K562 (cell line): ENCODE measurements around the gene TMBIM4. TPM values are rescaled to one million over a fixed set of nuclear protein-coding genes. Genes with fewer than 3 reads are reported as not detected.

ENCODE experiments used
- ATAC-seq: fragments of 200-7000 bp; cut with Tn5 transposase; 3 replicates; pipeline ENCODE4 v1.9.1; 2020; ENCODE audit warnings: moderate library complexity
- BruUV-seq: library from RNA; stranded (reverse); fragments of 400-500 nt; replicated peaks from 2 replicates; lab custom pipeline; 2021; lab: Mats Ljungman, UMichigan
- CTCF ChIA-PET: fragments of 300-600 bp; formaldehyde crosslinking; extraction: SDS; loops from one replicate; lab custom pipeline; 2021; ENCODE audit warnings: low intra/inter-chr PET ratio; lab: Yijun Ruan, JAX
- POLR2A ChIA-PET: fragments of 300-600, 350-650 bp; sonication (Branson Sonifier 250); formaldehyde crosslinking; extraction: SDS; loops from one replicate; lab custom pipeline; 2021; ENCODE audit warnings: antibody characterized with exemption, inconsistent platforms; lab: Yijun Ruan, JAX
- DNase-seq, 4 experiments: peaks; one replicate each; pipeline versions ENCODE4 v3.0.0 to v3.0.0-alpha.2; 2011 to 2018; ENCODE audit warnings: low spot score in 3 of 4, mixed read lengths in 3 of 4; ENCODE audit errors: extremely low read depth in 1 of 4
- FAIRE-seq: peaks from 2 replicates; lab custom pipeline; 2011; peaks lifted over from hg19 to GRCh38; lab: Jason Lieb, UNC
- H2AFZ ChIP-seq: 2 replicates; pipeline ENCODE4 v1.6.0; 2011; ENCODE audit warnings: low read depth, low read length, control low read depth, inconsistent platforms
- H3K27ac ChIP-seq: fragments of 200-600 bp; 3 replicates; pipeline ENCODE4 v1.8.0; 2011; ENCODE audit warnings: low read depth, mild to moderate bottlenecking, control low read depth, inconsistent platforms, low read length, moderate library complexity, mixed read lengths; ENCODE audit errors: extremely low read depth
- H3K27me3 ChIP-seq, 2 experiments: fragments of 300-600 bp in 1 of 2; 2 replicates in 1 of 2; 3 replicates in 1 of 2; pipeline versions ENCODE4 v1.6.0 to v1.8.0; 2011; ENCODE audit warnings: inconsistent platforms in 2 of 2, low read length in 2 of 2, mild to moderate bottlenecking in 1 of 2, mixed read lengths in 1 of 2, moderate library complexity in 1 of 2; ENCODE audit not compliant: control insufficient read depth in 2 of 2, insufficient read depth in 2 of 2
- H3K36me3 ChIP-seq: fragments of 300-600 bp; 3 replicates; pipeline ENCODE4 v1.8.0; 2011; ENCODE audit warnings: mild to moderate bottlenecking, low read length, inconsistent platforms; ENCODE audit not compliant: control insufficient read depth, insufficient read depth
- H3K4me1 ChIP-seq, 2 experiments: fragments of 200-600 bp in 1 of 2; replicated peaks in 1 of 2; 2 replicates in 1 of 2; 3 replicates in 1 of 2; pipeline versions ENCODE4 v1.5.1 to v1.8.0; 2011; ENCODE audit warnings: inconsistent platforms in 2 of 2, low read length in 2 of 2, mild to moderate bottlenecking in 1 of 2, mixed read lengths in 1 of 2, moderate library complexity in 1 of 2; ENCODE audit not compliant: control insufficient read depth in 2 of 2, insufficient read depth in 2 of 2
- H3K4me2 ChIP-seq: 2 replicates; pipeline ENCODE4 v1.6.1; 2011; ENCODE audit warnings: low read length, control low read depth, inconsistent platforms, mixed read lengths; ENCODE audit not compliant: insufficient read depth
- H3K4me3 ChIP-seq: fragments of 200-600 bp; sonication (generic), shearing (Covaris generic); 2 replicates; pipeline ENCODE4 v1.5.1; 2016; ENCODE audit warnings: control low read depth, inconsistent platforms
- H3K79me2 ChIP-seq: fragments of 200-600 bp; 3 replicates; pipeline ENCODE4 v1.8.0; 2011; ENCODE audit warnings: low read length, inconsistent platforms; ENCODE audit not compliant: control insufficient read depth, insufficient read depth
- H3K9ac ChIP-seq, 2 experiments: 2 replicates each; pipeline versions ENCODE4 v1.6.0 to v1.6.1; 2011; ENCODE audit warnings: low read depth in 2 of 2, low read length in 2 of 2, control low read depth in 1 of 2, inconsistent platforms in 1 of 2, mild to moderate bottlenecking in 1 of 2, mixed read lengths in 1 of 2; ENCODE audit not compliant: insufficient read depth in 1 of 2
- H3K9me1 ChIP-seq: one replicate; pipeline ENCODE4 v1.6.0; 2011; ENCODE audit warnings: inconsistent platforms, mild to moderate bottlenecking, low read length, moderate library complexity; ENCODE audit not compliant: control insufficient read depth, insufficient read depth
- H3K9me3 ChIP-seq: replicated peaks from 2 replicates; pipeline ENCODE4 v1.5.1; 2011; ENCODE audit warnings: low read depth, low read length, inconsistent platforms; ENCODE audit not compliant: control insufficient read depth, insufficient read depth
- H4K20me1 ChIP-seq: replicated peaks from 2 replicates; pipeline ENCODE4 v1.6.1; 2011; ENCODE audit warnings: low read length, inconsistent platforms, mixed read lengths; ENCODE audit not compliant: control insufficient read depth, insufficient read depth
- ESRRA ChIP-seq: fragments of 450-650 bp; IDR thresholded peaks from 2 replicates; pipeline ENCODE4 v1.6.1; 2014; ENCODE audit warnings: low read depth, mild to moderate bottlenecking, moderate library complexity, borderline replicate concordance
- FIP1L1 ChIP-seq: fragments of 200-400 bp; formaldehyde crosslinking; IDR thresholded peaks from 2 replicates; pipeline ENCODE4 v1.6.1; 2018; ENCODE audit warnings: mild to moderate bottlenecking, low read depth, low read length; ENCODE audit not compliant: poor library complexity, severe bottlenecking
- HDAC6 ChIP-seq: IDR thresholded peaks from 2 replicates; pipeline ENCODE4 v1.6.1; 2012; ENCODE audit warnings: low read depth, mild to moderate bottlenecking, control low read depth, inconsistent platforms, low read length, moderate library complexity
- HSF4 ChIP-seq: fragments of 250-450 bp; sonication (Bioruptor Pico); IDR thresholded peaks from 2 replicates; pipeline ENCODE4 v2.1.2; 2022; ENCODE audit warnings: mild to moderate bottlenecking, moderate library complexity, borderline replicate concordance
- MBD2 ChIP-seq: sonication (generic); IDR thresholded peaks from 2 replicates; pipeline ENCODE4 v1.6.1; 2016; ENCODE audit warnings: low read depth, borderline replicate concordance
- MIER1 ChIP-seq: fragments of 450-650 bp; IDR thresholded peaks from 2 replicates; pipeline ENCODE4 v1.6.1; 2016; ENCODE audit warnings: antibody characterized with exemption, mild to moderate bottlenecking, low read depth
- NR4A1 ChIP-seq, 2 experiments: fragments of 250-450 bp in 1 of 2; fragments of 450-650 bp in 1 of 2; sonication (Bioruptor Pico) in 1 of 2; IDR thresholded peaks; 2 replicates each; pipeline versions ENCODE4 v1.4.0 to v1.6.1; 2016 to 2020; ENCODE audit warnings: mild to moderate bottlenecking in 2 of 2, missing compliant biosample characterization in 1 of 2, missing genetic modification characterization in 1 of 2, moderate library complexity in 1 of 2
- RBM22 ChIP-seq: fragments of 200-400 bp; formaldehyde crosslinking; IDR thresholded peaks from 2 replicates; pipeline ENCODE4 v1.6.1; 2018; ENCODE audit warnings: low read length, low read depth; ENCODE audit not compliant: poor library complexity, severe bottlenecking
- TSC22D4 ChIP-seq: fragments of 450-650 bp; IDR thresholded peaks from 2 replicates; pipeline ENCODE4 v1.6.1; 2016; ENCODE audit warnings: missing genetic modification characterization, missing biosample characterization, control low read depth
- ZNF79 ChIP-seq: fragments of 250-450 bp; sonication (Bioruptor Pico); IDR thresholded peaks from 2 replicates; pipeline ENCODE4 v1.4.0; 2020; ENCODE audit warnings: low read depth, mild to moderate bottlenecking, moderate library complexity
- WGBS: fragments of 100-300 bp; shearing (Covaris generic); methylation state at CpG from one replicate; pipeline ENCODE4 v1.1.6; 2016; ENCODE audit warnings: low coverage, mixed read lengths; ENCODE audit not compliant: insufficient coverage; ENCODE audit errors: missing lambda C conversion rate; 5-methylcytosine and 5-hydroxymethylcytosine counted together
- in situ Hi-C: fragments of 300-500 bp; cut with MboI; formaldehyde crosslinking; loops from 4 replicates; pipeline ENCODE4 v1.15.0; 2018; ENCODE audit warnings: inconsistent platforms, mixed read lengths
- intact Hi-C: fragments of 100-400 bp; cut with micrococcal nuclease; formaldehyde crosslinking; loops from 2 replicates; pipeline ENCODE4 v1.14.2; 2022
- polyA plus RNA-seq, 8 experiments: library from polyadenylated mRNA; depleted of rRNA in 4 of 8; stranded (reverse) in 5 of 8; unstranded in 3 of 8; fragments of >200 nt; fragmentation: Nextera tagmentation in 2 of 8; fragmentation: Illumina TruSeq in 1 of 8; extraction: Ambion mirVana in 2 of 8; extraction: Trizol in 1 of 8; gene quantifications; 2 replicates each; pipeline versions ENCODE4 v1.2.1 to v1.2.3, GENCODE V29; 2011 to 2014; ENCODE audit warnings: inconsistent platforms in 1 of 8, missing spikeins in 1 of 8
- total RNA-seq, 7 experiments: library from RNA; depleted of rRNA in 6 of 7; stranded (reverse); fragments of >200 nt in 6 of 7; fragmentation: Illumina TruSeq in 2 of 7; extraction: Trizol in 2 of 7; gene quantifications; 2 replicates each; pipeline versions ENCODE4 v1.2.1 to v1.2.3, GENCODE V29; 2011 to 2021; ENCODE audit warnings: low replicate concordance in 1 of 7
- TF ChIP-seq, protein P1 (sequence below): sonication (generic); formaldehyde crosslinking; IDR thresholded peaks from 2 replicates; pipeline ENCODE4 v1.8.1; 2023; ENCODE audit warnings: mild to moderate bottlenecking, missing genetic modification reagents, moderate library complexity
- TF ChIP-seq, protein P2 (sequence below): IDR thresholded peaks from 2 replicates; pipeline ENCODE4 v1.6.1; 2011; ENCODE audit not compliant: insufficient read length; ENCODE audit errors: extremely low read depth

Gene TMBIM4
- total and polyA plus RNA-seq, 9 of the 15 experiments (the other 6 are each of a cell fraction or from before 2014, with no cell fraction given): 18.6 to 272 (median 50.0) TPM

DNA sequence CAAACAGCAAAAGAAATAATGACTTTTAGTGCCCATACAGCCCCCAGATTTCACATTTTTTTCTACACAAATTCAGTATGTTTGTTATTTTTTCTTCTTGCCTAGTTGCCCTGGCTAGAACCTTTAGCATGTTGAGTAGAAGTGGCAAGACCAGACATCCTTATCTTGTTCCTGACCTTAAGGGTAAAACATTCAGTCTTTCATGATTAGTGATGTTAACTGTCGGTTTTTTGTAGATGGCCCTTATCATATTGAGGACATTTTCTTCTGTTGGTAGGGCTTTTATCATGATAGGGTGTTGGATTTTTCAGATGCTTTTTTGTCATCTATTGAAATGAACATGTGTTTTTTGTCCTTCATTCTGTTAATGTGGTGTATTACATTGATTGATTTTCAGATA, 36.3 kb upstream of the TMBIM4 start:
- ATAC-seq: no peak
- Histone ChIP-seq H3K79me2 (no peaks in the 10 kb centered on the region), H3K9ac (no peak overlapping the region), H3K9me1 (no peaks in the 10 kb centered on the region), H3K36me3 (no peaks in the 10 kb centered on the region), H3K4me3 (no peak overlapping the region), H3K27me3 (peaks cover 0 to 2% of the 10 kb centered on the region in 2 experiments; a peak in 1 of 5 replicates), H3K4me2 (no peak overlapping the region), H3K27ac (no peak overlapping the region), H3K9me3 (no peaks in the 10 kb centered on the region), H3K4me1 (no peaks in the 10 kb centered on the region; a peak in 1 of 5 replicates), H2AFZ (no peak overlapping the region), H4K20me1 (no peaks in the 10 kb centered on the region)
- ChIA-PET POLR2A (no interaction called here), CTCF (no interaction called here)
- no peak for DNase-seq
- WGBS: 6% methylated on average over 1 of the region's 1 CpG
- intact Hi-C loops: no loop called here
- in situ Hi-C loops: no loop called here
- no peak for FAIRE-seq
- BruUV-seq: no TSS peak
- TF ChIP-seq MBD2 (no peak), ZNF79 (CRISPR knock-in tag) (no peak), ESRRA (no peak), RBM22 (no peak), NR4A1 (CRISPR knock-in tag; IDR thresholded peaks at IDR 0.05) (no peak), NR4A1 (tag; IDR thresholded peaks at IDR 0.05) (no peak), TSC22D4 (tag) (no peak), HDAC6 (no peak), HSF4 (no peak), FIP1L1 (no peak), MIER1 (no peak)
- TF ChIP-seq, protein P1, sequence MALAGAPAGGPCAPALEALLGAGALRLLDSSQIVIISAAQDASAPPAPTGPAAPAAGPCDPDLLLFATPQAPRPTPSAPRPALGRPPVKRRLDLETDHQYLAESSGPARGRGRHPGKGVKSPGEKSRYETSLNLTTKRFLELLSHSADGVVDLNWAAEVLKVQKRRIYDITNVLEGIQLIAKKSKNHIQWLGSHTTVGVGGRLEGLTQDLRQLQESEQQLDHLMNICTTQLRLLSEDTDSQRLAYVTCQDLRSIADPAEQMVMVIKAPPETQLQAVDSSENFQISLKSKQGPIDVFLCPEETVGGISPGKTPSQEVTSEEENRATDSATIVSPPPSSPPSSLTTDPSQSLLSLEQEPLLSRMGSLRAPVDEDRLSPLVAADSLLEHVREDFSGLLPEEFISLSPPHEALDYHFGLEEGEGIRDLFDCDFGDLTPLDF (CRISPR knock-in tag): no peak
- TF ChIP-seq, protein P2, sequence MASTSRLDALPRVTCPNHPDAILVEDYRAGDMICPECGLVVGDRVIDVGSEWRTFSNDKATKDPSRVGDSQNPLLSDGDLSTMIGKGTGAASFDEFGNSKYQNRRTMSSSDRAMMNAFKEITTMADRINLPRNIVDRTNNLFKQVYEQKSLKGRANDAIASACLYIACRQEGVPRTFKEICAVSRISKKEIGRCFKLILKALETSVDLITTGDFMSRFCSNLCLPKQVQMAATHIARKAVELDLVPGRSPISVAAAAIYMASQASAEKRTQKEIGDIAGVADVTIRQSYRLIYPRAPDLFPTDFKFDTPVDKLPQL: no peak
- TF ChIP-seq, all 486 proteins: peak for 0
